Measurements from ENCODE around the gene DTNBP1.
"Not testable (repeated sequence)": the region's sequence is repeated elsewhere in the genome, so short reads cannot be mapped to it uniquely, and the experiment has no call there.

DTNBP1 gene

DNA sequence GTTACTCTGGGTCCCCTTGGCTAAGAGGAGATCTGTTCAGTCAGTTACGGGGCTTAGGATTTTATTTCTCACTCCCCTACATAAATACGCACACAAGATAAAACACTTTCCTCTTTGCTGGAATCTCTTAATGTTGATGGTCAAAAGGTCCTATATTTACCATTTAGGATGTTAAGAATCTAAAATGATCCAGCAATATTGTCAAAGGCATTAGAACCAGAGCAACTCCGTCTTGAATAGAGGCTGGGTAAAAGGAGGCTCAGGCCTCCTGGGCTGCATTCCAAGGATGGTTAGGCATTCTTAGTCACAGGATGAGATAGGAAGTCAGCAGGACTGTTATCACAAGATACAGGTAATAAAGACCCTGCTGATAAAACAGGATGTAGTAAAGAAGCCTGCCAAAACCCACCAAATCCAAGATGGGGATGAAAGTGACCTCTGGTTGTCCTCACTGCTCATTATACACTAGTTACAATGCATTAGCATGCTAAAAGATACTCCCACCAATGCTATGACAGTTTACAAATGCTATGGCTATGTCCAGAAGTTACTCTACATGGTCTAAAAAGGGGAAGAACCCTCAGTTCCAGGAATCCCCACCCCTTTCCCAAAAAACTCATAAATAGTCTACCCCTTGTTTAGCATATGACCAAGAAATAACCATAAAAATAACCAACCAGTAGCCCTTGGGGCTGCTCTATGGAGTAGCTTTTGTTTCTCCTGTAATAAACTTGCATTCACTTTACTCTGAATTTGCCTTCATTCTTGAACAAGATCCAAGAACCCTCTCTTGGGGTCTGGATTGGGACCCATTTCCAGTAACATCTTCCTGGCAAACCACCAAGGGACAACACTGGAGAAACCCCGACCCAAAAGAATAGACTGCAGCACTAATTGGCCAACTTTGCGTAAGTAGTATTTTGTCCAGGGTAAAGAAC, 107.5 kb downstream of the DTNBP1 start:
- no peak for DNase-seq

- no peak for DNase-seq
These were observed 108.1 kb downstream of the DTNBP1 start for GRCh38 chr6:15554728-15555100.

DNA sequence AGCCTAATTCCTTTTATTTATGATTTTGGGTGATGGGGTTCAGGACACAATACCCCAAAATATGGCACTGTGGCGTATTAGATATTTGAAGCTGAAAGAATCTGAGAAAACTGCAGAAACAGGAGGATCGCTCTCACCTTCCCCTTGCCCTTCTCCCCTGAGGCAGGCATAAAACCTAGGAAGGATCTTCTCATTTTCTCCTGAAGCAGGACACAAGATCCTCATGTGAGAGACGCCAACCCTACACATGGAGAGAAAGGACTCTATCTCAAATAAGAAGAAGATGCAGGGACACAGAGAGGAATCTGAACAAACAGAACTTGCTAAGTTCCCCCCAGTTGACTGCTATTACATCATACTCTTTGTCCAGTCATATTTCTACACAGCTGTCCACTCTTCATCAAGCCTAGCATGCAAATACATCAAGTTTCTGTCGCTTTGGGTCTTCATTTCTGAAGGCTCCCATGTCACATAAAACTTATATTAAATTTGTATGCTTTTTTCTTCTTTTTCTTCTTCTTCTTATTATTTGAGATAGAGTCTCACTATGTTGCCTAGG, 109.0 kb downstream of the DTNBP1 start:
- no peak for DNase-seq

GRCh38 chr6:15553031-15553430, 109.8 kb downstream of the DTNBP1 start:
- DNase-seq: no peak

- no peak for DNase-seq
These were observed 111.0 kb downstream of the DTNBP1 start for GRCh38 chr6:15551798-15552197.

DNA sequence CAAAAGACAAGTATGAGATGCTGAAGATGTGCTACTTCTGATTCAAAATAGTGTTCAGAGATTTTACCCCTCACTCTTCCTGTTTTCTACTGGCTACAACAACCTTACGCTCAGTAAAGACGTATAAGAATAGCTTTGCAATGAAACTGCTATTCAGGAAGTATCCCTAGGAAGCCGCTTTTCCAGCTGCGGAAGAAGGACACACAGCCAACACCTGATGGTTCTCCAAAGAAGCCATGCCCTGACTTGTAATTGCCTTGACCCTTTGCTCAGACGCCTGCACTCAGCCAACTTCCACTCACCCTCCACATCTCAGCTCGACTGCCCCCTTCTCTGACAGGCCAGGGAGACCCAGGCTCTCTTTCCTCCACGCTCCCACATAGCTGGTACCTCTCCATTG, 111.6 kb downstream of the DTNBP1 start:
- DNase-seq: no peak

DNA sequence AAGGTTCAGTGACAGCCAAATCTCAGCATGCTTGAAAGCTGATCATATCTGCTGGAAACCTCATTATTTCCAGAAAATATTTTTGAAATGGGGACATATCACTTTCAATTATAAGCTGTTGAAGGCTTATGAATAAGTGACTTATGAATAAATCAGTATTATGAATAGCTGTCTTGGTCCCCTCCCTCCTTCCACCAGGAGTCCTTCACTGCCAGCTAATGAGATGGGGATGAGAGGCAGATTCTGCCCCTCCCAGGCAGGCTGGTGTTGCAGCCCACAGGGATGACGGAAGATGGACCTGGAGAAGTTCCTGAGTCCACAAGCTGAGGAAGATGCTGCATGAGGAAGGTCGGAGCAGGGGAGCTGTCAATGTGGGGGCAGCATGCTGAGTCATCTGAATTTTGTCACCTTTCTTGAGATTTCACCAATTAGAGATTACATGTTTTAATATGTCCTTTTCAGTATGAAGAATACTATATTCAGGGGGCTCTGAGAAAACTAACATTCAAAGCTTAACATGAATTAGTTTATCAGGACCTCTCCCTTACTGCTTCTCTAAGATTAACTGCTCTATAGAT, 112.2 kb downstream of the DTNBP1 start:
- DNase-seq: no peak

- DNase-seq: no peak
These were observed 113.5 kb downstream of the DTNBP1 start for GRCh38 chr6:15549371-15549770.

DNA sequence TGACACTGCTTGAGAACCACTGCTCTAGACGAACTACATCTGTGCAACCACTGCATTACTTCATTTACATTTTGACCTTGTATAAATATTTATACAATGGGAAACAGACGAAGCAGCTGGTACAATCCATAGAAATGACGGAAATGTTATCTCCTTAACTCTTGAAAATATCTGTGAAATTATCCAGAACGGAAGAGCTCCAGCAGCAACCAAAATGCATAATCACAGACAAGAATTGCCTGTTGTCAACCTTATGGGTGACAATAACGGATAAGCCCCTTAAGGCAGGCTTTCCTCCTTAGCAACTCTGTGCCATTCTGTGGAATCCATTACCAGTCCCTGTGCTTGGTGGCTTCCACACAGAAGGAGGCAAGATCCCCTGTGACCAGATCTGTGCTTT, 115.4 kb downstream of the DTNBP1 start:
- DNase-seq: no peak

DNA sequence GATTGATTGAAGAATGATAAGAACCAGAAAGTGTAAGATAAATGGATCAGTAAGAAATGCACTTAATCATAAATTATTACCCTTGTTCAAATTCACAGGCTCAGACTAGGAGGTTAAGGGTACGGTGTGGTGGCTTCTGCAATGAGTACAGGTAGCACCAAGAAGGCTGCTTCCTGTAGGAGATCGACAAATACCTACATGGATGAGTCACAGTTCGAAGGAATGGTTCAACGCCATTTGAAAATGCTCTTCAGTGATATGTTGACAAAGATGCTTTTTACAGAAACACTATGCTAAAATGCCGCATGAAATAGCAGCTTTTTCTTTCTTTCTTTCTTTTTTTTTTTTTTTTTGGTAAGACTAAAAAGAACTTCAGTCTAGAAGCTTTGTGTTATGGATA, 116.2 kb downstream of the DTNBP1 start:
- no peak for DNase-seq

- no peak for DNase-seq
These were observed 118.4 kb downstream of the DTNBP1 start for GRCh38 chr6:15544321-15544900.

GRCh38 chr6:15543332-15543917, 119.4 kb downstream of the DTNBP1 start:
- not testable (repeated sequence) for DNase-seq

DNA sequence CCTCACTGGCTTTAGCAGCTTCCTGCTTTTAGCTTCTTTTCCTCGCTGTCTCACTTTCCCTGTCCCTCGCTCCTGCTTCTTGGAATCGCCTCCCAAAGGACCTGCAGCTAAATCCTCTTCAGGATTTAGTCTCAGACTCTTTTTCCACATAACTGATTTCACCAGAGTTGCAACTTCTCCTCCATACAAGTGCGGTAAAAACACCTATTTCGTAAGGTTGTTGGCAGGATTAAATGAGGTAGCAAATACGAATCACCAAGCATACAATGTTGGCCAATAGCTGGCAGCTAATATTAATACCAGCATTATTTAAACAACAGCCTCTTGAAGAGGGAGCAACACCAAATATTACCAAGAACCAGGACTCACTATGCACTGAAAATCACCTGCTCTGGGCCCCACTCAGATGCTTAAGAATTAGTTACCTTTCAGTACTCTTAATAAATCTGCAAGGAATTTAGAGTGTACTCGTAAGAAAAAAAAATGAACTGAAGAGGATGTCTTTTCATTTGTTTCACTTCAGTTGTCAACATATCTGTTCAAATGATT, 123.0 kb downstream of the DTNBP1 start:
- DNase-seq: no peak

DNA sequence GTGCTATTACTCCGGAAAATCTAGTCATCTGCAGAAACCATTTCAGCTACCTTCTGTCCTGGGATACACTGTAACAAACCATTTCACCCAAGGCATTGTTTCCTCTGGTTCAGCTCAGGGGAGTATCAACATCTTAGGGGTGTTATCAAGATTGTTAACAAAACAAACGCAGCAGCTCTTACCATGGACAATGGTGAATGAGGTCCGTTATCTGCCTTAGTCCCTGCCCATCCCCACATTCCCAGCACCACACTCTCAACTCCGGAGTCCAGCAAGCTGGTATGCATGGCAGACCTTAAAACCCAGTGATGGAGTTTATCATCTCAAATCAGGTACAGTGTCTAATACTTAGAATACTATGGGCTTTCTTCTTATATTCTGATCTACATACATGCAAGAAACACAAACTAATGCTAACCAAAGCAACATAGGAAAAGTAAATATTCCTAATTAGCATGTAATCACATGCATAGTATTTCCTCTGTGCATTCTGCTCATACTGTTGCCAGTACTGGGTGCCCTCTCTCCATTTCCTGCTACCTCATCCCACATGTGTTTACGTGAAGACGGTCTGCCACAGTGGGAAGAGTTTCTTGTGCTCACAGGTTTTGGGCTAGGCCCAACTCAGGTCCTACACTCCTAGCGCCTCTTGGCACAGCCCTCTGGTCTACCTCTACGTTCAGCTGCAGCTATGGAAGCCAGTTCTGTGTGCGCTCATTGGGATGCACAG, 123.9 kb downstream of the DTNBP1 start:
- DNase-seq: no peak

- no peak for DNase-seq
These were observed 124.7 kb downstream of the DTNBP1 start for GRCh38 chr6:15538106-15538505.

DNA sequence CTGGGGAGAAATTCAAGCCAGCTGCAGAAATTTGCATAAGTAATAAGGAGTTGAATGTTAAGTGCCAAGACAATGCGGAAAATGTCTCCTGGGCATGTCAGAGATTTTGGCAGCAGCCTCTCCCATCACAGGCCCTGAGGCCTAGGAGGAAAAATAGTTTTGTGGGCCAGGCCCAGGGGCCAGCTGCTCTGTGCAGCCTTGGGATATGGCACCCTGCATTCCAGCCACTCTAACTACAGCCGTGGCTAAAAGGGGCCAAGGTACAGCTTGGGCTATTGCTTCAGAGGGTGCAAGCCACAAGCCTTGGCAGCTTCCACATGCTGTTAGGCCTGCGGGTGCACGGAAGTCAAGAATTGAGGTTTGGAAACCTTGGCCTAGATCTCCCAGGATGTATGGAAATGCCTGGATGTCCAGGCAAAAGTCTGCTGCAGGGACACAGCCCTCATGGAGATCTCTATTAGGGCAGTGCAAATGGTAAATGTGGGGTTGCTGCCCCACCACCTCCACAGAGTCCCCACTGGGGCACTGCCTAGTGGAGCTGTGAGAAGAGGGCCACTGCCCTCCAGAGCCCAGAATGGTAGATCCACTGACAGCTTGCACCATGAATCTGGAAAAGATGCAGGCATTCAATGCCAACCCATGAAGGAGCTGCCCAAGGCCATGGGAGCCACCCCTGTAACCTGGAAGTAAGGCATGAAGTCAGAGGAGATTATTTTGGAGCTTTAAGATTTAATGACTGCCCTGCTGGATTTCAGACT, 126.5 kb downstream of the DTNBP1 start:
- no peak for DNase-seq

DNA sequence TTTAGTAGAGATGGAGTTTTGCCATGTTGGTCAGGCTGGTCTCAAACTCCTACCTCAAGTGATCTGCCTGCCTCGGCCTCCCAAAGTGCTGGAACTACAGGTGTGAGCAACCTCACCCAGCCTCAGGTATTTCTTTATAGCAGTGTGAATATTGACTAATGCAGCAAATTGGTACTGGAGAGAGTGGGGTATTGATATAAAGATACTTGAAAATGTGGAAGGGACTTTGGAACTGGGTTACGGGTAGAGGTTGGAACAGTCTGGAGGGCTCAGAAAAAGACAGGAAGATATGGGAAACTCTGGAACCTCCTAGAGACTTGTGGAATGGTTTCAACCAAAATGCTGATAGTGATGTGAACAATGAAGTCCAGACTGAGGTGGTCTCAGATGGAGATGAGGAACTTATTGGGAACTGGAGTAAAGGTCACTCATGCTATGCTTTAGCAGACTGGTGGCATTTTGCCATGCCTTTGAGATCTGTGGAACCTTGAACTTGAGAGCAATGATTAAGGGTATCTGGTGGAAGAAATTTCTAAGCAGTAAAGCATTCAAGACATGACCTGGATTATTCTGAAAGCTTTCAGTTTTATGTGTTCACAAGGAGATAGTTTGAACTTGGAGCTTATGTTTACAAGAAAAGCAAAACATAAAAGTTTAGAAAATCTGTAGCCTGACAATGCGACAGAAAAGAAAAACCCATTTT, 127.2 kb downstream of the DTNBP1 start:
- no peak for DNase-seq

DNA sequence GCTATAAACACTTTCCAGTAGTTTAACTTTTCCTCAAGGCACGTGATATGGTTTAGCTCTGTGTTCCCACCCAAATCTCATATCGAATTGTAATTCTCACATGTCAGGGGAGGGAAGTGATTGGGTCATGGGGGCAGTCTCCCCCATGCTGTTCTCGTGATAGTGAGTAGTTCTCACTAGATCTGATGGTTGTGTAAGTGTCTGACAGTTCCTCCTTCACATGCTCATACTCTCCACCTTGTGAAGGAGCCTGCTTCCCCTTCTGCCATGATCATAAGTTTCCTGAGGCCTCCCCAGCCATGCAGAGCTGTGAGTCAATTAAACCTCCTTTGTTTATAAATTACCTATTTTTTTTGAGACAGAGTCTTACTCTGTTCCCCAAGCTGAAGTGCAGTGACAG, 127.9 kb downstream of the DTNBP1 start:
- DNase-seq: no peak

- no peak for DNase-seq
These were observed 129.3 kb downstream of the DTNBP1 start for GRCh38 chr6:15533379-15534026.

DNA sequence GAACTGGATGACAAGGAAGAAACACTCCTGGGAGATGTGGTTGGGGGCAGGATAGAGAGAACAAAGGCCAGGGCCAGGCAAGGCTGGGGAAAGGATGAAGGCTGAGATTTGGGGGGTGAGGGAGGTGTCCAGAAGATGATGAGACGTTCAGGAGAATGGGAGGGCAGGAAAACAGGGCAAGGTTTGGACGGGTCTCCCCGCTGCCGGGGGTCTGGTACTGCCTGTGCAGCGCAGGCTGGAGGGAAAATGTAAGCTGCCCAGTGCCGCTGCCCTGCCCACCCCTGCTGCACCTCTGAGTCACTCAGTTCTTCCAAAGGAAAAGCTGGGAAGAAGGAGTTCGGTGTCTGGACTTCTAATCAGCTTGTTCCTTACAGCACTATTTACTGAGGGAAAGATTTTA, 130.9 kb downstream of the DTNBP1 start:
- no peak for DNase-seq
